DND-41 (cell line): ENCODE results near the gene DMKN.

ENCODE experiments used
- ATAC-seq: fragments of 200-7000 bp; cut with Tn5 transposase; 3 replicates; pipeline ENCODE4 v1.9.1; 2021; ENCODE audit warnings: low read depth; ENCODE audit not compliant: insufficient read depth
- DNase-seq: peaks from one replicate; pipeline ENCODE4 v3.0.0-alpha.2; 2020
- H2AFZ ChIP-seq: 2 replicates; pipeline ENCODE4 v1.6.0; 2012; ENCODE audit warnings: low read depth, low read length
- H3K27ac ChIP-seq: 2 replicates; pipeline ENCODE4 v1.5.1; 2012; ENCODE audit warnings: low read length, inconsistent platforms
- H3K27me3 ChIP-seq: fragments of 200-600 bp; sonication (generic); 2 replicates; pipeline ENCODE4 v1.6.0; 2012; ENCODE audit warnings: low read length, mild to moderate bottlenecking, inconsistent platforms; ENCODE audit not compliant: insufficient read depth, poor library complexity
- H3K36me3 ChIP-seq: 2 replicates; pipeline ENCODE4 v1.5.1; 2012; ENCODE audit warnings: low read length, inconsistent platforms; ENCODE audit not compliant: insufficient read depth
- H3K4me1 ChIP-seq: 2 replicates; pipeline ENCODE4 v1.5.1; 2012; ENCODE audit warnings: mild to moderate bottlenecking, low read length; ENCODE audit not compliant: insufficient read depth
- H3K4me2 ChIP-seq: 2 replicates; pipeline ENCODE4 v1.6.0; 2012; ENCODE audit warnings: mild to moderate bottlenecking, moderate library complexity, low read length, inconsistent platforms; ENCODE audit not compliant: insufficient read depth
- H3K4me3 ChIP-seq, 2 experiments: fragments of 200-600 bp in 1 of 2; shearing (Covaris generic) in 1 of 2; 2 replicates each; pipeline ENCODE4 v1.5.1; 2012 to 2016; ENCODE audit warnings: inconsistent platforms in 2 of 2, low read length in 2 of 2, mild to moderate bottlenecking in 2 of 2, low read depth in 1 of 2, moderate library complexity in 1 of 2
- H3K79me2 ChIP-seq: 2 replicates; pipeline ENCODE4 v1.6.0; 2012; ENCODE audit warnings: low read length, inconsistent platforms; ENCODE audit not compliant: insufficient read depth
- H3K9ac ChIP-seq: 2 replicates; pipeline ENCODE4 v1.6.0; 2012; ENCODE audit warnings: low read depth, mild to moderate bottlenecking, inconsistent platforms, low read length, moderate library complexity
- H3K9me3 ChIP-seq: 2 replicates; pipeline ENCODE4 v1.5.1; 2012; ENCODE audit warnings: low read length, moderate library complexity, mild to moderate bottlenecking, inconsistent platforms; ENCODE audit not compliant: insufficient read depth, severe bottlenecking
- H4K20me1 ChIP-seq: 2 replicates; pipeline ENCODE4 v1.6.0; 2012; ENCODE audit warnings: low read length; ENCODE audit not compliant: insufficient read depth
- EZH2 ChIP-seq: IDR thresholded peaks from 3 replicates; pipeline ENCODE4 v1.6.1; 2012; ENCODE audit warnings: borderline replicate concordance, low read depth, mild to moderate bottlenecking, moderate library complexity, low read length, inconsistent platforms; ENCODE audit not compliant: severe bottlenecking
- TF ChIP-seq, protein P1 (sequence below): IDR thresholded peaks from 2 replicates; pipeline ENCODE4 v1.5.1; 2012; ENCODE audit warnings: borderline replicate concordance, low read length, moderate library complexity, mild to moderate bottlenecking; ENCODE audit not compliant: poor library complexity, severe bottlenecking; ENCODE audit errors: extremely low read depth

The DMKN gene

GRCh38 chr19:35502751-35503150 lies 10.7 kb downstream of the DMKN start:
- no peak overlapping the region for H3K4me2 ChIP-seq
- H3K9ac ChIP-seq: no peak overlapping the region
- TF ChIP-seq, protein P1, sequence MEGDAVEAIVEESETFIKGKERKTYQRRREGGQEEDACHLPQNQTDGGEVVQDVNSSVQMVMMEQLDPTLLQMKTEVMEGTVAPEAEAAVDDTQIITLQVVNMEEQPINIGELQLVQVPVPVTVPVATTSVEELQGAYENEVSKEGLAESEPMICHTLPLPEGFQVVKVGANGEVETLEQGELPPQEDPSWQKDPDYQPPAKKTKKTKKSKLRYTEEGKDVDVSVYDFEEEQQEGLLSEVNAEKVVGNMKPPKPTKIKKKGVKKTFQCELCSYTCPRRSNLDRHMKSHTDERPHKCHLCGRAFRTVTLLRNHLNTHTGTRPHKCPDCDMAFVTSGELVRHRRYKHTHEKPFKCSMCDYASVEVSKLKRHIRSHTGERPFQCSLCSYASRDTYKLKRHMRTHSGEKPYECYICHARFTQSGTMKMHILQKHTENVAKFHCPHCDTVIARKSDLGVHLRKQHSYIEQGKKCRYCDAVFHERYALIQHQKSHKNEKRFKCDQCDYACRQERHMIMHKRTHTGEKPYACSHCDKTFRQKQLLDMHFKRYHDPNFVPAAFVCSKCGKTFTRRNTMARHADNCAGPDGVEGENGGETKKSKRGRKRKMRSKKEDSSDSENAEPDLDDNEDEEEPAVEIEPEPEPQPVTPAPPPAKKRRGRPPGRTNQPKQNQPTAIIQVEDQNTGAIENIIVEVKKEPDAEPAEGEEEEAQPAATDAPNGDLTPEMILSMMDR: no peak
- TF ChIP-seq EZH2: no peak
- no peak for ATAC-seq
- H3K79me2 ChIP-seq: no peaks in the 10 kb centered on the region
- H3K4me1 ChIP-seq: no peaks in the 10 kb centered on the region
- no peak overlapping the region for H3K27ac ChIP-seq
- no peak overlapping the region for H2AFZ ChIP-seq
- no peak overlapping the region for H3K4me3 ChIP-seq
- H3K9me3 ChIP-seq: no peaks in the 10 kb centered on the region
- DNase-seq: no peak
- H3K36me3 ChIP-seq: no peaks in the 10 kb centered on the region
- H4K20me1 ChIP-seq: no peaks in the 10 kb centered on the region
- peaks cover 20% of the 10 kb centered on the region for H3K27me3 ChIP-seq

DNA sequence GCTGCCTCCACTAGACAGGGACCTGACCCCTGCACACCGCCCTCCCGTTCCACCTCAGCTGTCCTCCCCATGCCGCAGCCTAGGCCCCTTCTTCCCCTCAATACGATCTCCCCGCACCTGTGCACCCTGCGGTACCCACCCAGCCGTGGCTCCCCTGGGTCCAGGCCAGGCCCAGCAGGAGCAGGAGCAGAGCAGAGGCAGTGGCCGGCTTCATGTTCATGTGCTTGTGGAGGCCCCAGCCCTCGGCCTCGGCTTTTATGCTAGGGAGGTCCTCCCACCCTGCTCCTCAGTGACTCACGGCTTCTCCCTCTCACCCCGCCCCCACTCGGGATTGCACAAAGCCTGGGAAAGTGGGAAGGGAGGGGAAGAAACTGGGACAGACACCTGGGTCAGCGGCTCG lies 11.8 kb downstream of the DMKN start:
- no peak overlapping the region for H2AFZ ChIP-seq
- TF ChIP-seq EZH2: no peak
- TF ChIP-seq, protein P1: no peak
- H3K4me2 ChIP-seq: no peak overlapping the region
- H3K36me3 ChIP-seq: no peaks in the 10 kb centered on the region
- H3K27me3 ChIP-seq: peaks cover 10% of the 10 kb centered on the region
- DNase-seq (no peak), ATAC-seq (no peak)
- H4K20me1 ChIP-seq: no peaks in the 10 kb centered on the region
- no peaks in the 10 kb centered on the region for H3K9me3 ChIP-seq
- no peak overlapping the region for H3K27ac ChIP-seq
- no peaks in the 10 kb centered on the region for H3K79me2 ChIP-seq
- no peaks in the 10 kb centered on the region for H3K4me1 ChIP-seq
- H3K4me3 ChIP-seq: no peak overlapping the region
- H3K9ac ChIP-seq: no peak overlapping the region

GRCh38 chr19:35500611-35501010 lies 12.8 kb downstream of the DMKN start:
- Histone ChIP-seq H3K36me3 (no peaks in the 10 kb centered on the region), H3K4me2 (no peak overlapping the region), H3K4me1 (peaks cover under 1% of the 10 kb centered on the region; the same call in 1 of the 2 replicates), H3K9ac (no peak overlapping the region), H3K79me2 (no peaks in the 10 kb centered on the region), H4K20me1 (no peaks in the 10 kb centered on the region), H3K27ac (no peak overlapping the region), H3K27me3 (peaks cover 3% of the 10 kb centered on the region), H2AFZ (no peak overlapping the region), H3K9me3 (no peaks in the 10 kb centered on the region), H3K4me3 (no peak overlapping the region)
- DNase-seq: no peak
- no peak for ATAC-seq
- no peak for TF ChIP-seq EZH2
- TF ChIP-seq, protein P1: no peak

GRCh38 chr19:35498984-35499527 lies 14.4 kb downstream of the DMKN start:
- Histone ChIP-seq H3K4me1 (peaks cover 5% of the 10 kb centered on the region), H3K36me3 (no peaks in the 10 kb centered on the region), H2AFZ (no peak overlapping the region), H4K20me1 (no peaks in the 10 kb centered on the region), H3K4me3 (no peak overlapping the region), H3K27ac (no peak overlapping the region), H3K27me3 (no peaks in the 10 kb centered on the region), H3K9ac (no peak overlapping the region), H3K4me2 (no peak overlapping the region), H3K79me2 (no peaks in the 10 kb centered on the region), H3K9me3 (no peaks in the 10 kb centered on the region)
- DNase-seq (no peak), ATAC-seq (no peak)
- TF ChIP-seq EZH2: no peak
